SU-DHL-6 (cell line): Measurements from ENCODE around the gene ACAN.

Experiments
- H2AFZ ChIP-seq: fragments of 200-600 bp; sonication (generic); 2 replicates; pipeline ENCODE4 v1.6.1; 2014; ENCODE audit warnings: low read depth, mild to moderate bottlenecking, moderate library complexity, mixed read lengths, antibody characterized with exemption, low read length; ENCODE audit not compliant: severe bottlenecking
- H3F3A ChIP-seq: fragments of 200-600 bp; shearing (Covaris generic); 2 replicates; pipeline ENCODE4 v1.6.0; 2016; ENCODE audit warnings: antibody characterized with exemption, mild to moderate bottlenecking; ENCODE audit not compliant: insufficient read depth
- H3K27ac ChIP-seq: fragments of 200-600 bp; sonication (generic); 2 replicates; pipeline ENCODE4 v1.5.1; 2016; ENCODE audit warnings: low read depth, mild to moderate bottlenecking, low read length, moderate library complexity, mixed read lengths
- H3K27me3 ChIP-seq: fragments of 200-600 bp; sonication (generic), shearing (Covaris generic); 2 replicates; pipeline ENCODE4 v1.6.0; 2014; ENCODE audit warnings: mild to moderate bottlenecking, low read length
- H3K36me3 ChIP-seq: fragments of 200-600 bp; sonication (generic); 2 replicates; pipeline ENCODE4 v1.6.1; 2014; ENCODE audit warnings: mild to moderate bottlenecking, low read length, mixed read lengths
- H3K4me2 ChIP-seq: fragments of 300-600, 200-600 bp; shearing (Covaris generic), sonication (generic); 2 replicates; pipeline ENCODE4 v1.6.0; 2014; ENCODE audit warnings: low read length, low read depth, mild to moderate bottlenecking; ENCODE audit not compliant: poor library complexity, severe bottlenecking
- H3K4me3 ChIP-seq: fragments of 200-600 bp; sonication (generic); 2 replicates; pipeline ENCODE4 v1.5.1; 2014; ENCODE audit warnings: antibody characterized with exemption, low read length, mild to moderate bottlenecking, mixed read lengths; ENCODE audit not compliant: insufficient read depth, poor library complexity, severe bottlenecking
- H3K79me2 ChIP-seq: fragments of 200-600 bp; sonication (generic); 2 replicates; pipeline ENCODE4 v1.6.1; 2014; ENCODE audit warnings: mild to moderate bottlenecking, low read length, moderate library complexity; ENCODE audit not compliant: insufficient read depth
- H3K9ac ChIP-seq: fragments of 200-600 bp; sonication (generic); 2 replicates; pipeline ENCODE4 v1.7.0; 2014; ENCODE audit warnings: mild to moderate bottlenecking, low read length
- H3K9me2 ChIP-seq: fragments of 200-600 bp; sonication (generic); replicated peaks from 2 replicates; pipeline ENCODE4 v1.6.1; 2014; ENCODE audit warnings: low read length; ENCODE audit not compliant: insufficient read depth
- H3K9me3 ChIP-seq: fragments of 200-600 bp; sonication (generic); 2 replicates; pipeline ENCODE4 v1.6.1; 2014; ENCODE audit warnings: low read length, mixed read lengths; ENCODE audit not compliant: insufficient read depth
- H4K20me1 ChIP-seq: fragments of 200-600 bp; sonication (generic); 2 replicates; pipeline ENCODE4 v1.6.1; 2014; ENCODE audit warnings: low read depth, mild to moderate bottlenecking, antibody characterized with exemption, low read length, moderate library complexity, mixed read lengths
- CTCF ChIP-seq: fragments of 200-600 bp; sonication (generic); IDR thresholded peaks from one replicate; pipeline ENCODE4 v1.5.1; 2017; ENCODE audit warnings: antibody characterized with exemption, mild to moderate bottlenecking, low read length, moderate library complexity; ENCODE audit not compliant: insufficient read depth, poor library complexity, severe bottlenecking
- EZH2phosphoT487 ChIP-seq: fragments of 200-600 bp; sonication (generic), shearing (Covaris generic); conservative IDR thresholded peaks from 2 replicates; pipeline ENCODE4 v1.6.1; 2018; ENCODE audit warnings: mild to moderate bottlenecking, antibody characterized with exemption, low read length, moderate library complexity, mixed read lengths

Gene ACAN

GRCh38 chr15:88788816-88789215, 14.4 kb upstream of the ACAN start:
- H3F3A ChIP-seq = no peaks in the 10 kb centered on the region
- H3K4me3 ChIP-seq = no peak overlapping the region
- TF ChIP-seq CTCF (no peak), EZH2phosphoT487 (no peak)
- no peaks in the 10 kb centered on the region for H3K79me2 ChIP-seq
- no peaks in the 10 kb centered on the region for H3K36me3 ChIP-seq
- H3K9ac ChIP-seq = no peak overlapping the region
- no peaks in the 10 kb centered on the region for H3K9me2 ChIP-seq
- H3K27ac ChIP-seq = no peak overlapping the region
- no peaks in the 10 kb centered on the region for H4K20me1 ChIP-seq
- H3K4me2 ChIP-seq = no peak overlapping the region
- H2AFZ ChIP-seq = no peak overlapping the region
- H3K9me3 ChIP-seq = no peaks in the 10 kb centered on the region
- H3K27me3 ChIP-seq = no peaks in the 10 kb centered on the region

- H3K4me3 ChIP-seq = no peak overlapping the region
- no peaks in the 10 kb centered on the region for H4K20me1 ChIP-seq
- TF ChIP-seq CTCF = no peak
- no peak overlapping the region for H3K9ac ChIP-seq
- no peaks in the 10 kb centered on the region for H3K79me2 ChIP-seq
- no peaks in the 10 kb centered on the region for H3K27me3 ChIP-seq
- no peaks in the 10 kb centered on the region for H3K9me3 ChIP-seq
- H3K27ac ChIP-seq = no peak overlapping the region
- H3K9me2 ChIP-seq = no peaks in the 10 kb centered on the region
- no peak overlapping the region for H3K4me2 ChIP-seq
- H3K36me3 ChIP-seq = no peaks in the 10 kb centered on the region
- H3F3A ChIP-seq = no peaks in the 10 kb centered on the region
- no peak overlapping the region for H2AFZ ChIP-seq
Measured at GRCh38 chr15:88790486-88790885, 12.8 kb upstream of the ACAN start.

- H3K27me3 ChIP-seq = no peaks in the 10 kb centered on the region
Measured at GRCh38 chr15:88791637-88792036, 11.6 kb upstream of the ACAN start.

More at GRCh38 chr15:88791637-88792036, 11.6 kb upstream of the ACAN start:
- Histone ChIP-seq H4K20me1 (no peaks in the 10 kb centered on the region), H3K9me3 (no peaks in the 10 kb centered on the region), H3K79me2 (no peaks in the 10 kb centered on the region), H3K27ac (no peak overlapping the region), H3K9me2 (no peaks in the 10 kb centered on the region), H3K4me3 (no peak overlapping the region), H3K36me3 (no peaks in the 10 kb centered on the region), H3F3A (no peaks in the 10 kb centered on the region), H2AFZ (no peak overlapping the region), H3K9ac (no peak overlapping the region), H3K4me2 (no peak overlapping the region)
- TF ChIP-seq CTCF (no peak), EZH2phosphoT487 (no peak)
